Peyer's patch (tissue), 4 donors: Measurements from ENCODE around the gene KAZN.

Experiments
- POLR2A ChIP-seq, 2 donors: fragments of 450-650 bp; IDR thresholded peaks; one replicate each; pipeline ENCODE4 v1.5.1; 2017; ENCODE audit warnings: antibody characterized with exemption in 2 of 2, mild to moderate bottlenecking in 2 of 2, moderate library complexity in 2 of 2
- TF ChIP-seq, protein P1 (sequence below), 6 experiments: fragments of 450-650 bp in 4 of 6; fragments of 200-600 bp in 2 of 6; sonication (generic) in 1 of 6; IDR thresholded peaks; one replicate each; pipeline ENCODE4 v1.5.1; 2017 to 2019; ENCODE audit warnings: antibody characterized with exemption in 6 of 6, mild to moderate bottlenecking in 3 of 6, moderate library complexity in 1 of 6

DNA sequence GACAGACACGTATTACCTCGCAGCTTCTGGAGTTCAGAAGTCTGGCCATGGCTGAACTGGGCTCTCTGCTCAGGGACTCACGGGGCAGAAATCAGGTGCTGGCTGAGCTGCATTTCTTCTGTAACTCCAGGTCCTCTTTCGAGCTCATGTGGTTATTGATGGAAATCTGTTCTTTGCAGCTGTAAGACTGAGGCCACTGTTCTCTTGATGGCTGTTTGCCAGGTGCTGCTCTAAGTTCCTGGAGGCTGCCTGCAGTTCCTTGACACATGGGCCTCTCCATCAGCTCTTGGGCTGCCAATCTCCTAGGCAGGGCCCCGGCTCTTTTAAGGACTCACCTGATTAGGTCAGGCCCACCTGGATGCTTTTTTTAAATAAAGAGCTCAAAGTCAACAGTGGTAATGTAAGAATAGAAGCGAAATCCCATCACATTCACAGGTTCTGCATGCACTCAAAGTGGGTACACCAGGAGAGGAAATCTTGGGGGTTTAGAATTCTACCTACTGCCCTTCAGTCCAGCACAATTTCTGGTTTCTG lies 139.1 kb downstream of the KAZN start:
- TF ChIP-seq, protein P1, sequence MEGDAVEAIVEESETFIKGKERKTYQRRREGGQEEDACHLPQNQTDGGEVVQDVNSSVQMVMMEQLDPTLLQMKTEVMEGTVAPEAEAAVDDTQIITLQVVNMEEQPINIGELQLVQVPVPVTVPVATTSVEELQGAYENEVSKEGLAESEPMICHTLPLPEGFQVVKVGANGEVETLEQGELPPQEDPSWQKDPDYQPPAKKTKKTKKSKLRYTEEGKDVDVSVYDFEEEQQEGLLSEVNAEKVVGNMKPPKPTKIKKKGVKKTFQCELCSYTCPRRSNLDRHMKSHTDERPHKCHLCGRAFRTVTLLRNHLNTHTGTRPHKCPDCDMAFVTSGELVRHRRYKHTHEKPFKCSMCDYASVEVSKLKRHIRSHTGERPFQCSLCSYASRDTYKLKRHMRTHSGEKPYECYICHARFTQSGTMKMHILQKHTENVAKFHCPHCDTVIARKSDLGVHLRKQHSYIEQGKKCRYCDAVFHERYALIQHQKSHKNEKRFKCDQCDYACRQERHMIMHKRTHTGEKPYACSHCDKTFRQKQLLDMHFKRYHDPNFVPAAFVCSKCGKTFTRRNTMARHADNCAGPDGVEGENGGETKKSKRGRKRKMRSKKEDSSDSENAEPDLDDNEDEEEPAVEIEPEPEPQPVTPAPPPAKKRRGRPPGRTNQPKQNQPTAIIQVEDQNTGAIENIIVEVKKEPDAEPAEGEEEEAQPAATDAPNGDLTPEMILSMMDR (IDR thresholded peaks at IDR 0.05) = no peak
- no peak for TF ChIP-seq POLR2A (IDR thresholded peaks at IDR 0.05)
